Panc1 (cell line): ENCODE data around the gene AKIRIN1. TPM values are rescaled to one million over a fixed set of nuclear protein-coding genes. Genes with fewer than 3 reads are reported as not detected.

Experiments used
- ATAC-seq: fragments of 200-7000 bp; cut with Tn5 transposase; 2 replicates; pipeline ENCODE4 v1.9.1; 2020; ENCODE audit warnings: mild to moderate bottlenecking, moderate library complexity
- BruUV-seq: library from RNA; stranded (reverse); fragments of 400-500 nt; replicated peaks from 2 replicates; lab custom pipeline; 2021; lab: Mats Ljungman, UMichigan
- CTCF ChIA-PET: fragments of 300-600 bp; sonication (Branson Sonifier 250); formaldehyde crosslinking; loops from one replicate; lab custom pipeline; 2022; ENCODE audit warnings: antibody characterized with exemption; lab: Charles Lee
- POLR2A ChIA-PET: fragments of 300-600 bp; sonication (Branson Sonifier 250); formaldehyde crosslinking; loops from one replicate; lab custom pipeline; 2022; ENCODE audit warnings: antibody characterized with exemption; lab: Charles Lee
- DNase-seq: peaks from one replicate; pipeline ENCODE4 v3.0.0-alpha.2; 2010; ENCODE audit warnings: low read depth, low spot score
- H3K27ac ChIP-seq: 2 replicates; pipeline ENCODE4 v1.5.1; 2011; ENCODE audit warnings: mild to moderate bottlenecking, low read length, inconsistent platforms
- H3K27me3 ChIP-seq: fragments of 200-500 bp; sonication (Bioruptor generic); 2 replicates; pipeline ENCODE4 v1.6.0; 2014; ENCODE audit warnings: low read length, inconsistent platforms; ENCODE audit not compliant: control insufficient read depth, insufficient read depth
- H3K36me3 ChIP-seq: fragments of 200-500 bp; sonication (Bioruptor generic); 2 replicates; pipeline ENCODE4 v1.5.1; 2014; ENCODE audit warnings: inconsistent platforms, mild to moderate bottlenecking, low read length, moderate library complexity; ENCODE audit not compliant: control insufficient read depth, insufficient read depth
- H3K4me1 ChIP-seq: 2 replicates; pipeline ENCODE4 v1.5.1; 2011; ENCODE audit warnings: inconsistent platforms, mild to moderate bottlenecking, low read length, moderate library complexity; ENCODE audit not compliant: control insufficient read depth, insufficient read depth
- H3K4me3 ChIP-seq, 2 experiments: 2 replicates each; pipeline ENCODE4 v1.5.1; 2011 to 2012; ENCODE audit warnings: low read depth in 2 of 2, low read length in 2 of 2, mild to moderate bottlenecking in 2 of 2, inconsistent platforms in 1 of 2, moderate library complexity in 1 of 2
- H3K9me3 ChIP-seq: fragments of 200-500 bp; sonication (Bioruptor generic); 2 replicates; pipeline ENCODE4 v1.5.1; 2014; ENCODE audit warnings: low read depth, mild to moderate bottlenecking, inconsistent platforms, low read length, moderate library complexity; ENCODE audit not compliant: control insufficient read depth, insufficient read depth
- CTCF ChIP-seq: fragments of 450-650 bp; IDR thresholded peaks from 2 replicates; pipeline ENCODE4 v1.5.1; 2017; ENCODE audit warnings: mild to moderate bottlenecking
- POLR2AphosphoS5 ChIP-seq: IDR thresholded peaks from 2 replicates; pipeline ENCODE4 v1.6.1; 2012; ENCODE audit warnings: mild to moderate bottlenecking, low read depth, low read length, moderate library complexity
- REST ChIP-seq, 2 experiments: IDR thresholded peaks; 2 replicates each; pipeline ENCODE4 v1.6.1; 2011 to 2012; ENCODE audit warnings: low read depth in 2 of 2, control low read depth in 1 of 2, low read length in 1 of 2, mild to moderate bottlenecking in 1 of 2, moderate library complexity in 1 of 2; ENCODE audit not compliant: insufficient read depth in 1 of 2
- SIN3A ChIP-seq: IDR thresholded peaks from 2 replicates; pipeline ENCODE4 v1.6.1; 2012; ENCODE audit warnings: low read depth, mild to moderate bottlenecking, low read length, moderate library complexity, borderline replicate concordance; ENCODE audit not compliant: insufficient read depth
- TCF7L2 ChIP-seq: IDR thresholded peaks from 2 replicates; pipeline ENCODE4 v1.6.1; 2011; ENCODE audit warnings: mild to moderate bottlenecking, low read depth, low read length, inconsistent platforms
- in situ Hi-C: cut with HindIII; loops from 2 replicates; pipeline ENCODE4 v1.10.0; 2016; ENCODE audit warnings: low sequenced_read_pairs, low pct_unique_long_range_greater_than_20kb
- intact Hi-C: fragments of 100-400 bp; cut with micrococcal nuclease; formaldehyde crosslinking; loops from one replicate; pipeline ENCODE4 v1.10.0; 2022; ENCODE audit not compliant: unreplicated experiment
- total RNA-seq: library from RNA; stranded (reverse); gene quantifications from one replicate; pipeline ENCODE4 v1.2.1, GENCODE V29; 2021; ENCODE audit not compliant: unreplicated experiment

The AKIRIN1 gene
- total RNA-seq, 1 experiment from 2014 or later, result 116 TPM

GRCh38 chr1:39021426-39021825 is 30.4 kb downstream of the AKIRIN1 start:
- peaks cover 2% of the 10 kb centered on the region; the same call in 1 of the 2 replicates for H3K36me3 ChIP-seq
- H3K27ac ChIP-seq, result no peak overlapping the region
- TF ChIP-seq CTCF, result no peak
- TF ChIP-seq TCF7L2, result no peak
- TF ChIP-seq SIN3A, result no peak
- no peak for TF ChIP-seq POLR2AphosphoS5
- TF ChIP-seq REST (IDR thresholded peaks at IDR 0.05; ENCODE audit: insufficient read depth in 1 of 2, low read depth in 2 of 2, low read length in 1 of 2), result no peak
- CTCF ChIA-PET, result no interaction called here
- H3K27me3 ChIP-seq, result no peaks in the 10 kb centered on the region
- H3K4me1 ChIP-seq, result peaks cover 9% of the 10 kb centered on the region
- no peaks in the 10 kb centered on the region for H3K9me3 ChIP-seq
- no peak for DNase-seq
- POLR2A ChIA-PET, result no interaction called here
- intact Hi-C loops (no loop called here), in situ Hi-C loops (no loop called here)
- H3K4me3 ChIP-seq, result no peak overlapping the region
- no peak for ATAC-seq
- BruUV-seq, result no TSS peak

GRCh38 chr1:39023140-39023539 is 32.1 kb downstream of the AKIRIN1 start:
- no peak overlapping the region for H3K27ac ChIP-seq
- intact Hi-C loops (no loop called here), in situ Hi-C loops (no loop called here)
- CTCF ChIA-PET, result interaction anchor here (0.6 to 0.7 kb wide), 2 partner anchors 65 to 309 kb away, joined by 3 to 10 read pairs; no protein-coding TSS in a partner anchor
- H3K4me1 ChIP-seq, result peaks cover 8% of the 10 kb centered on the region; the same call in 1 of the 2 replicates
- peaks cover 2% of the 10 kb centered on the region; the same call in 1 of the 2 replicates for H3K36me3 ChIP-seq
- POLR2A ChIA-PET, result no interaction called here
- ATAC-seq (no peak), DNase-seq (no peak)
- TF ChIP-seq POLR2AphosphoS5 (no peak), CTCF (no peak), REST (IDR thresholded peaks at IDR 0.05; ENCODE audit: insufficient read depth in 1 of 2, low read depth in 2 of 2, low read length in 1 of 2) (no peak), SIN3A (no peak), TCF7L2 (no peak)
- no TSS peak for BruUV-seq
- no peak overlapping the region for H3K4me3 ChIP-seq
- no peaks in the 10 kb centered on the region for H3K9me3 ChIP-seq
- H3K27me3 ChIP-seq, result no peaks in the 10 kb centered on the region
